Stomach (tissue), 9 donors: ENCODE data around the gene ACTBL2. TPM values are rescaled to one million over a fixed set of nuclear protein-coding genes. Genes with fewer than 3 reads are reported as not detected.
"Not testable (repeated sequence)": the region's sequence is repeated elsewhere in the genome, so short reads cannot be mapped to it uniquely, and the experiment has no call there.

ENCODE experiments used
- DNase-seq, 2 donors: peaks; one replicate each; pipeline versions ENCODE4 v3.0.0 to v3.0.0-alpha.2; 2013 to 2019
- H3K27ac ChIP-seq, 5 donors: fragments of 200-600 bp in 4 of 5; sonication (generic) in 4 of 5; one replicate each; pipeline ENCODE4 v1.5.1; 2013 to 2019; ENCODE audit warnings: mild to moderate bottlenecking in 1 of 5, moderate library complexity in 1 of 5
- H3K27me3 ChIP-seq, 3 donors: fragments of 200-600 bp; sonication (generic); one replicate each; pipeline ENCODE4 v1.5.1; 2017 to 2019; ENCODE audit warnings: mixed run types in 1 of 3
- H3K36me3 ChIP-seq, 4 donors: fragments of 200-600 bp; sonication (generic); 1 replicate in 3 of 4; 2 replicates in 1 of 4; pipeline ENCODE4 v1.5.1; 2016 to 2019
- H3K4me1 ChIP-seq, 4 donors: fragments of 200-600 bp; sonication (generic); one replicate each; pipeline ENCODE4 v1.5.1; 2016 to 2019
- H3K4me3 ChIP-seq, 4 donors: fragments of 200-600 bp; sonication (generic) in 3 of 4; one replicate each; pipeline ENCODE4 v1.5.1; 2016 to 2019; ENCODE audit warnings: mild to moderate bottlenecking in 1 of 4
- H3K9me3 ChIP-seq, 4 donors: fragments of 200-600 bp; sonication (generic); one replicate each; pipeline ENCODE4 v1.5.1; 2016 to 2019
- CTCF ChIP-seq, 7 experiments: fragments of 450-650 bp in 4 of 7; fragments of 200-600 bp in 3 of 7; sonication (generic) in 3 of 7; IDR thresholded peaks; one replicate each; pipeline ENCODE4 v1.5.1; 2016 to 2019; ENCODE audit warnings: antibody characterized with exemption in 7 of 7, control low read depth in 2 of 7, mild to moderate bottlenecking in 1 of 7
- EP300 ChIP-seq: sonication (generic); formaldehyde crosslinking; IDR thresholded peaks from one replicate; pipeline ENCODE4 v1.6.1; 2017; ENCODE audit warnings: antibody characterized with exemption
- POLR2A ChIP-seq, 4 donors: fragments of 450-650 bp; IDR thresholded peaks; one replicate each; pipeline ENCODE4 v1.6.1; 2016; ENCODE audit warnings: antibody characterized with exemption in 4 of 4, control low read depth in 2 of 4, mild to moderate bottlenecking in 1 of 4, moderate library complexity in 1 of 4
- POLR2AphosphoS5 ChIP-seq, 3 donors: sonication (generic); formaldehyde crosslinking; IDR thresholded peaks; one replicate each; pipeline ENCODE4 v1.6.1; 2016; ENCODE audit warnings: antibody characterized with exemption in 3 of 3
- WGBS, 5 donors: extraction: QIAGEN DNeasy Blood & Tissue Kit in 3 of 5; methylation state at CpG; one replicate each; pipeline versions ENCODE4 v1.1.5 to v1.1.7; 2013 to 2018; 5-methylcytosine and 5-hydroxymethylcytosine counted together
- intact Hi-C: fragments of 100-400 bp; cut with DNase I; formaldehyde crosslinking; loops from one replicate; pipeline ENCODE4 v1.15.1; 2023; ENCODE audit warnings: low total_unique reads
- polyA plus RNA-seq, 3 donors: library from polyadenylated mRNA; stranded (reverse); fragments of 200-250 nt; gene quantifications; one replicate each; pipeline ENCODE4 v1.2.3, GENCODE V29; 2013
- total RNA-seq, 5 donors: library from RNA; depleted of rRNA; stranded (reverse); fragments of >200 nt; gene quantifications; one replicate each; pipeline versions ENCODE4 v1.1.0 to v1.2.3, GENCODE V29; 2014 to 2016
- donor health status: healthy with polysubstance abuse.
- donor health status: Bipolar disorder and iron deficiency.
- donor health status: healthy.

ACTBL2 gene
- total and polyA plus RNA-seq, 8 donors = 0.05 to 0.19 TPM; not detected in 6

GRCh38 chr5:57478826-57479225 is 3.8 kb downstream of the ACTBL2 start:
- TF ChIP-seq POLR2A (IDR thresholded peaks at IDR 0.05) (no peak), CTCF (IDR thresholded peaks at IDR 0.05) (no peak), POLR2AphosphoS5 (IDR thresholded peaks at IDR 0.05) (no peak), EP300 (no peak)
- no peaks in the 10 kb centered on the region for H3K9me3 ChIP-seq
- no peak overlapping the region for H3K27ac ChIP-seq
- H3K36me3 ChIP-seq = no peaks in the 10 kb centered on the region
- intact Hi-C loops = no loop called here
- H3K4me1 ChIP-seq = no peaks in the 10 kb centered on the region
- no peak for DNase-seq
- 94 to 100% (median 95%) methylated on average over 1 of the region's 1 CpG for WGBS, 5 donors
- no peaks in the 10 kb centered on the region for H3K27me3 ChIP-seq
- H3K4me3 ChIP-seq = no peak overlapping the region

GRCh38 chr5:57476601-57477056 is 6.0 kb downstream of the ACTBL2 start:
- H3K9me3 ChIP-seq = no peaks in the 10 kb centered on the region
- no peaks in the 10 kb centered on the region for H3K36me3 ChIP-seq
- H3K4me3 ChIP-seq = no peak overlapping the region
- intact Hi-C loops = no loop called here
- no peak overlapping the region for H3K27ac ChIP-seq
- no peaks in the 10 kb centered on the region for H3K4me1 ChIP-seq
- H3K27me3 ChIP-seq = no peaks in the 10 kb centered on the region
- TF ChIP-seq POLR2A (IDR thresholded peaks at IDR 0.05) (no peak), CTCF (IDR thresholded peaks at IDR 0.05) (no peak), POLR2AphosphoS5 (IDR thresholded peaks at IDR 0.05) (no peak), EP300 (no peak)
- DNase-seq = no peak

- intact Hi-C loops = no loop called here
- 69 to 81% (median 73%) methylated on average over 1 of the region's 1 CpG for WGBS, 5 donors
- no peaks in the 10 kb centered on the region for H3K4me1 ChIP-seq
- TF ChIP-seq CTCF (IDR thresholded peaks at IDR 0.05) (no peak), POLR2A (IDR thresholded peaks at IDR 0.05) (no peak), EP300 (no peak), POLR2AphosphoS5 (IDR thresholded peaks at IDR 0.05) (no peak)
- H3K27ac ChIP-seq = no peak overlapping the region
- no peaks in the 10 kb centered on the region for H3K27me3 ChIP-seq
- no peaks in the 10 kb centered on the region for H3K36me3 ChIP-seq
- DNase-seq = no peak
- no peak overlapping the region for H3K4me3 ChIP-seq
- no peaks in the 10 kb centered on the region for H3K9me3 ChIP-seq
Observed at GRCh38 chr5:57470339-57470738, 12.3 kb downstream of the ACTBL2 start.

- no peaks in the 10 kb centered on the region for H3K9me3 ChIP-seq
- H3K27me3 ChIP-seq = no peaks in the 10 kb centered on the region
- WGBS, 5 donors = 88 to 93% (median 90%) methylated on average over 5 of the region's 5 CpGs
- no peak for DNase-seq
- intact Hi-C loops = no loop called here
- peaks cover 0 to 7% (median 3%) of the 10 kb centered on the region in 4 donors for H3K4me1 ChIP-seq
- no peak overlapping the region for H3K4me3 ChIP-seq
- no peak overlapping the region for H3K27ac ChIP-seq
- TF ChIP-seq POLR2A (IDR thresholded peaks at IDR 0.05) = no peak
- H3K36me3 ChIP-seq = no peaks in the 10 kb centered on the region
Observed at GRCh38 chr5:57468481-57469163, 14.0 kb downstream of the ACTBL2 start.

GRCh38 chr5:57466544-57466943 is 16.1 kb downstream of the ACTBL2 start:
- no peak overlapping the region for H3K27ac ChIP-seq
- TF ChIP-seq CTCF (IDR thresholded peaks at IDR 0.05) (no peak), EP300 (no peak)
- H3K27me3 ChIP-seq = no peaks in the 10 kb centered on the region
- H3K9me3 ChIP-seq = no peaks in the 10 kb centered on the region
- H3K4me3 ChIP-seq = no peak overlapping the region
- 38 to 72% (median 68%) methylated on average over 1 to 3 of the region's 3 CpGs for WGBS, 5 donors
- DNase-seq = no peak
- intact Hi-C loops = no loop called here
- H3K4me1 ChIP-seq = peaks cover 0 to 7% (median 3%) of the 10 kb centered on the region in 4 donors
- no peaks in the 10 kb centered on the region for H3K36me3 ChIP-seq

GRCh38 chr5:57460056-57460455 is 22.6 kb downstream of the ACTBL2 start:
- H3K27me3 ChIP-seq, H3K4me3 ChIP-seq, intact Hi-C loops, H3K27ac ChIP-seq, H3K9me3 ChIP-seq, H3K36me3 ChIP-seq, DNase-seq: not testable (repeated sequence)
- peaks cover 0 to 27% (median 7%) of the 10 kb centered on the region in 4 donors for H3K4me1 ChIP-seq
- WGBS, 5 donors = 93 to 100% (median 99%) methylated on average over 2 to 3 of the region's 3 CpGs
